Stimulated activated CD8-positive, alpha-beta memory T cell treated with anti-CD3 and anti-CD28 coated beads, Interleukin-12 subunit alpha, Interleukin-12 subunit beta, amount 100 ng/mL, for 4 hours (primary cell): Measurements from ENCODE around the gene SLC8B1.

Experiments used
- DNase-seq: peaks from one replicate; pipeline ENCODE4 v3.0.0-alpha.2; 2020; ENCODE audit warnings: low read depth

Gene SLC8B1

DNA sequence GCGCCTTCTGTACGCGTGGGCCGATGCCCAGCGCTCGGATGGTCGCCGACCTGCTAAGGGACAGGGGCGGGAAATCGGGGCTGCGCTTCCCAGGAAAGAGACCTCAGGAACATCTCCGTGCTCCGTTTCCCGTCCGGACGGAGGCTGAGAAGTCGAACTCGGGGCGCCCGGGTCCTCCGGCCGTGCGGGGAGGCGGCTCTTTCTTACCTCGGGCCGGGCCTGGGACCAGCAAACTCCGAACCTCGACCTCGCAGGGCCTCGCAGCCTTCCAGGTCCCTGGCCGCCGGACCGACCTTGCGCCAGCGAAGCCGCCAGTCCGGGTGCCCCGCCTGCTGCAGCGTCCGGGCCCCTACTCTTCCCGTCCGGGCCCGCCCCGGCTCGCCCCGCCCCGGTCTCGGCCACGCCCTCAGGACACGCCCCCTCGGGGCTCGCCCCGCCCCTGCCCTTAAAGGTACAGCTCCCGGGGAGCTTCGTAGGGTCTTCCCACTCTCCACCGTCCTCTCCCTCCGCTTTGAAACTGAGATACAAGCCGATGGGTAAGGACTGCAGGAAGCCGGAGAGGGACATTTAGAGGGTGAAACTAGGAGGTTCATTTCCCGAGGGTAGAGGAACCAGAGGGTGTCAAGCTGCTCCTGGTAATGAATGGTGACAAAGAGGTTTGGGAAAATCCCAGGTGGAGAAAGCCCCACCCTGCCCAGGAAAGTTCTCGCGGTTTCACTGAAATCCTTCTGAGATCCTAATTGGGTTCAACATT is at the start of gene SLC8B1:
TSS of gene SLC8B1 (minus strand) at position 324 of the 754 bp plus-strand sequence. CDS start 2,231 bp downstream, outside the sequence.
- peak; percentile 83 for DNase-seq

DNA sequence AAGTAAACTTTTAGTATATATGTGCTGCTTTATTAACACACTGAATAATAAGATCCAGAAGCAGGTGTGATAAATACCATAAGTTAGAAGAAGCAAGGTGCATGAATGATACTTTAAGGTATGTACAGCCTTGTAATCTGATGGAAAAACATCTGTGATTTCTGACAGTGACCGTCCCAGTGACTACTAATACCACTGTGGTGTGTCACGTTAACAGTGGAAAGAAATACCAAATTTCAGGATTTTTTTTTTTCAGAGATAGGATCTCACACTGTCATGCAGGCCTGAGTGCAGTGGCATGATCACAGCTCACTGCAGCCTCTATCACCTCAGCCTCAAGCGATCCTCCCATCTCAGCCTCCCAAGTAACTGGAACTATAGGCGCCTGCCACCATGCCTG is 47.3 kb upstream of the SLC8B1 start:
- no peak for DNase-seq

DNA sequence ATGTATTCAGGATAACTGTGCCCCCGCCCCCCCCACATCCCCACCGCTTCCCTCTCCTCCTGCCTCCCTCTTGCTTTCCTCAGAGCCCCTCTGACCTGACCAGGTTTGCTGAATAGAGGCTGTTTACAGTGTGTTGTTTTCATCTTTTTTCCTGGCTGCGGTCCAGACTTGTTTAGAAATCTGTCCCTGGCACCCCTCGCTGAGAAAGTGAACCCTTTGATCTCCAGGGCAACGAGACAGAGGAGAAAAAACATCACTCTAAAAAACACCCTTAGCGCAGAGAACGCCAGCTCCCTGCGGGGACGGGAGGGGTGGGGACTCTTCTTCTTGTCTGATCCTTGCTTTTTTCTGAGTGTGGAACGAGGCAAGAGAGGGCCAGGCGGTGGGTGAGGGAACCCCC is 46.3 kb upstream of the SLC8B1 start:
- DNase-seq: no peak

DNA sequence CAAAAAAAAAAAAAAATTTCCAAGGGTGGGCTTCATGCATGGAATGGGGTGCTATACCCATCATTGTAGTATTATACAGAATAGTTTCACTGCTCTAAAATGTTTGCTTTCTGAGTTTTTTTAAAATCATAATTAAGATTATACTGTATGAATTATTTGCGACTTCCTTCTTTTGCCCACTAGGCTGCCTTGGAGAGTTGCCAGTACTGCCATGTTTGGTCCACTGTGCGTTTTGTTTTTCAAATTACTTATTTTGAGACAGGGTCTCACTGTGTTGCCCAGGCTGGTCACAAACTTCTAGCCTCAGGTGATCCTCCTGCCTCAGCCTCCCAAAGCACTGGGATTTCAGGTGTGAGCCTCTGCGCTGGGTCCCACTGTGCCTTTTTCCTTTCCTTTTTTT is 43.4 kb upstream of the SLC8B1 start:
- DNase-seq: no peak

DNA sequence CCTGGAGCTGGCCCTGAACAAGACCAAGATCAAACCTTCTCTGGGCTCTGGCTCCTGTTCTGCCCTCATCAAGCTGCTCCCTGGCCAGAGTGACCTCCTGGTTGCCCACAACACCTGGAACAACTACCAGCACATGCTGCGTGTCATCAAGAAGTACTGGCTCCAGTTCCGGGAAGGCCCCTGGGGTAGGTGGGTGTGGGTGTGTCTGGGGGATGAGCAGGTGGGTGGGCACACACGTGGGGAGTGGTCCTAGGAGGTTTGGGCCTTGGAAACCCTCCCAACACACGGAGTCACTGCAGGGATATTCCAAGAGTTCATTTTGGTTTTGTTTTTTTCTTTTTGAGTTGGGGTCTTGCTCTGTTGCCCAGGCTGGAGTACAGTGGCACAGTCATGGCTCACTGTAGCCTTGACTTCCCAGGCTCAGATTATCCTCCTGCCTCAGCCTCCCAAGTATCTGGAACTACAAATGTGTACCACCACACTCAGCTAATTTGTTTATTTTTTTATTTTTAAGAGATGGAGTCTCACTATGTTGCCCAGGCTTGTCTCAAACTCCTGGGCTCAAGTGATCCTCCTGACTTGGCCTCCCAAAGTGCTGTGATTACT is 40.0 kb upstream of the SLC8B1 start:
- no peak for DNase-seq

DNA sequence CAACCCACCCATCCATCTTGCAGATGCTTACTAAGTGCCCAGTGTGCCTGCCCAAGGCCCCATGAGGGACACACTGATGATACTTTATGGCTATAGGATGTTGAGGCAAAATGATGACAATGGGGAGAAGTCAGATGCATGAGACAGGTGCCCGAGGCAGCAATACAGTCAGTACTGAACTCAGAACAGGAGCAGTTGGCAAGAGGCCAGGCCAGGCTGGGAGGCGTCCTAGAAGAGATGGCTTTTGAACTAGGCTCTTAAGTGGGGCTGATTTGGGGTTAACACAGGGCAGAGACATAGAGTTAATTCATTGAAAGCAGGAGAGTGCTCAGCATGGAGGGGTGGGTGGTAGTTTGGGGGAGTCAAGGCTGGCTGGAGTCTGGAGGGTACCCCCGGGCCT is 39.1 kb upstream of the SLC8B1 start:
- no peak for DNase-seq

DNA sequence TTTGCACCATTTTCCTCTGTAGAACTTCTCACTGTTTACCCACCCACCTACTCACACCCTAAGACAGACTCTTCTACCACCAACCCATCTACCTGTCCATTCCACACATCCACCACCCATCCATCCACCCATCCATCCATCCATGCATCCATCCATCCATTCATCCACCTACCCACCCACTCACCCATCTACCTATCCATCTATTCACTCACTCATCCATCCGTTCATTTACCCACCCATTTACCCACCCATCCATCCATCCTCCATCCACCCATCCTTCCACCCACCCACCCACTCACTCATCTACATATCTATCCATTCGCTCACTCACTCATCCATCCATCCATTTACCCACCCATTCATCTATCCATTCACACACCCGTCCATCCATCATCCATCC is 38.5 kb upstream of the SLC8B1 start:
- DNase-seq: no peak

DNA sequence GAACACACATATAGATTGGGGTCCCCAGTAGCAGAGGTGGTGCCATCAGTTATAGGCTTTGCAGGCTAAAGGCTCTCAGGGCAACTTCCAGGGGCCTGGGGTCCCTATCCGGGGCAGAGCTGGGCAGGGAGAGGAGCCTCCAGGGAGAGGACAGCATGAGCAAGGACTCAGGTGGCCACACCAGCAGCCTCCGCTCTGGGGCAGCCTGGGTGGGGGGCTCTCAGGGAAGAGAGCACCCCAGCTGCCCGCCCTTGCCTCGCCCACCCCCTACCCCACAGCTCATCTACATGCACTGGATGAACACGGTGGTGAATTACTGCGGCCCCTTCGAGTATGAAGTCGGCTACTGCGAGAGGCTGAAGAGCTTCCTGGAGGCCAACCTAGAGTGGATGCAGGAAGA is 37.5 kb upstream of the SLC8B1 start:
- DNase-seq: no peak

DNA sequence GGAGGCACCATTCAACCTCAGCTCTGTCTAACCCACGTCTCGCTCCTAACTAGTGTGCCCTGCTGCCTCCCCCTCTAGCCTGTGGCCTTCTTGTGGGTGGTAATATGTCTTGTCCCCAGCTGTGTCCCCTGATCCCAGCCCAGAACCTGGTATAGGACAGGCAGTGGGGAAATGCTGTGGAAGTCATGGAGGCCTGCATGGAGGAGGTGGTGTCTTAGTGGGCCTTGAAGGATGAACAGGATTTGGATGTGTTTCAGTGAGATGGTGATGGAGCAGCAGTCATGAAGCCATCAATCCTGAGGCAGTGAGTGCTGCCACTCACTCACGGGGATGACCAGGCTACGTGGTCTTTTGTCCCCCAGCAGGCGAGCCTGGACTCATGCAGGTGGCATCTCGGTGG is 36.9 kb upstream of the SLC8B1 start:
- no peak for DNase-seq

DNA sequence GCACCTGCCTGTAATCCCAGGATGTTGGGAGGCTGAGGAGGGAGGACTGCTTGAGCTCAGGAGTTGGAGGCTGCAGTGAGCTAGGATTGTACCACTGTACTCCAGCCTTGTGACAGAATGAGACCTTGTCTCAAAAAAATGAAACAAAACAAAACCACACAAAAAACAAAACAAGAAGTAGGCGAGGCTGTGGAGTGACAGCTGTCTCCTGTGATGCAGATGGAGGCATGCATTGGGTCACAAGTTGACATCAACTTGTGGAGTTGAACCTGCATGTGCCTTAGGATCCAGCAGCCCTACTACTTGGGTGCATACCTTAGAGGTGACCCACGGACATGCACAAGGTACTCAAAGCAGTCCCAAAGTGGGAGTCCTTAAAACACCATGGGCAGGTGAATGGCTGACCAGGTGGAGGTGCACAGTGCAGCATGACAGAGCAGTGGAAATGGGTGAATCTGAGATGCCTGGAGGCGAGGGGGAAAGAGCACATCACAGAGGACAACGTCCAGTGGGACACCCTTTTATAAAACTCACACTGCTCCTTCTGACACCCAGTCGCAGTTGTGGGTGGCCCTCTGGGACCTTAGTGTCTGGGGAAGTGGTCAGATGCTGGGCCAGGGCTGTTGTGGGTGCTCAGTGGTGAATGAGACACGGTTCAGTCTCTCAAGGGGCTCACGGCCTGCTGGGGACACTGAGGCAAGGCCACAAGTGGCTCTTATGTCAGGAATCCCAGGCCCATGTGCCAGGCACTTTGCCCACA is 36.2 kb upstream of the SLC8B1 start:
- no peak for DNase-seq

DNA sequence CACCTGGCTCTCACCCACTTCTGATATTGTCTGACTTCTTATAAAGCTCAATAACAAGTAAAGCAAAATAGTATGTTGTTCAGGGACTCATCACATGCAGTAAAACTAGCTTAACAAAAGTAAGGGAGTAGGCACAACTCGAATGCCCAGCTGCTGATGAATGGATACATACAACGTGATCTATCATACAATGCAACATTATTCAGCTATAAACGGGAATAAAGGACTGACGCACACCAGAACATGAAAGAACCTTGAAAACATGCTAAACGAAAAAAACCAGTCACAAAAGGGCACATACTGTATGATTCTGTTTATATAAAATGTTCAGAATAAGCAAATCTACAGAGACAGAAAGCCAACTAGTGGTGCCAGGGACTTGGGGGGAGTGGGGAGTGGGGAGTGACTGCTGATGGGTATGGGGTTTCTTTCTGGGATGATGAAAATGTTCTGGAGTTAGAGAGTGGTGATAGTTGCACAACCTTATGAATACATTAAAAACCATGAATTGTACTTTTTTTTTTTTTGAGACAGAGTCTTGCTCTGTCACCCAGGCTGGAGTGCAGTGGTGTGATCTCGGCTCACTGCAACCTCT is 34.6 kb upstream of the SLC8B1 start:
- DNase-seq: no peak

DNA sequence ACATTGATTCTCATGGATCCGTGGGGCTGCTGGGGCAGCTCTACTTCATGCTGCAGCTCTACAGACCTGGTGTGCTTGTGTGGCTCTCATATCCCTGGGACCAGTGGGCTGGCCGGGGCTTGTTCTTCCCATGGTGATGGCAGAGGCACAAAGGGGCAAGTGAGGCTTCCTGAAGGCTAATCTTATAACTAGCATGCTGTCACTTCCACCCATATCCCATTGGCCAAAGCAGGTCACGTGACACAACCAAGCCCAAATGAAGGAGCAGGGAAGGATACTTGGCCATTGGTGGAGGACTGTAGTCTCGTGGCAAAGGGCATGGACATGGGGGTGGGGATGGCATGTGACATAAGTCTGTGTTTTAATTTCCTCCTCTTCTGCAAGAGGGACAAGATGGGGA is 33.4 kb upstream of the SLC8B1 start:
- DNase-seq: no peak

DNA sequence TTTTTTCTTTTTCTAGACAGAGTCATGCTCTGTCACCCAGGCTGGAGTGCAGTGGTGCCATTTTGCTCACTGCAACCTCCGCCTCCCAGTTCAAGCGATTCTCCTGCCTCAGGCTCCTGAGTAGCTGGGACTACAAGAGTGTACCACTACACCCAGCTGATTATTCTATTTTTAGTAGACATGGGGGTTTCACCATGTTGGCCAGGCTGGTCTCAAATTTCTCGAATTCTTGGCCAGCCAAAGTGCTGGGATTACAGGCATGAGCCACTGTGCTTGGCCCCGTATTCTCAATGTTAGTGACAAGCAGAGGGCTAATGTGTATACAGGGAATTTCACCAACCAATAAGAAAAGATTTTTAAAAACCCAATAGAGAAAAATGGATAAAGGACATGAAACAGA is 31.9 kb upstream of the SLC8B1 start:
- DNase-seq: no peak

DNA sequence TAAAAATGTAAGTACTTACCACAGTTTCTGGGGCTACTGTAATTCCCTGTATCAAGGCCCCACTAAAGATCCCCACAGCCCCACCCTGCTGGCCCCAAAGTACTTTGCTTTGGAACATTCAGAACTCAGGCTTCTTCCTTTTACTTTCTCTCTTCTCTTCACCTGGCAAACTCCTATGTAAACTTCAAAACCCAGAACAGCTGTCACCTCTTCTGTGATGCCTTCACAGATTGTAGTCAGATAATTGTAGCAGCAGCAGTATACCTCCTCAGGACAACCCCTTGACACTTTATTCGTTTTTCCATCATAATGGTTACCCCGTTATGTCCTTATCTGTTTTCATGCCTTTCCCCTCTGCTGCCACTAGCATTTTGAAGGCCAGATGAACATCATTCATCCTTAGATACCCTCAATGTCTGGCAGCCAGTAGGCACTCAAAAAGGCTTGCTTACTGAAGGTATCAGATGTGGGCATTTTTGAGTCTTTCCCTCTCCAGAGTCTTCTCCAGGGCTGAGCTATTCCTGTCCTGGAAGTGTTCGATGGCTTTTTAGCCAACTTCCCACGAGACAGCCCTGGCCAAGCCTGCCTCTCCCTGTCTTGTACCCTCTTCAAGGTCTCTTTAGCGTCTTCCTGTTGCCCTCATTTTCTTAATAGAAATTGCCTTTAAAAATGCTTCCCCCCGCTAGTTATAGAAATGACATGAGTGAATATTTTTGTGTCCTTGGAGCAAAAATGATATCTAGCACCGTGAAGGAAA is 30.9 kb upstream of the SLC8B1 start:
- DNase-seq: no peak

DNA sequence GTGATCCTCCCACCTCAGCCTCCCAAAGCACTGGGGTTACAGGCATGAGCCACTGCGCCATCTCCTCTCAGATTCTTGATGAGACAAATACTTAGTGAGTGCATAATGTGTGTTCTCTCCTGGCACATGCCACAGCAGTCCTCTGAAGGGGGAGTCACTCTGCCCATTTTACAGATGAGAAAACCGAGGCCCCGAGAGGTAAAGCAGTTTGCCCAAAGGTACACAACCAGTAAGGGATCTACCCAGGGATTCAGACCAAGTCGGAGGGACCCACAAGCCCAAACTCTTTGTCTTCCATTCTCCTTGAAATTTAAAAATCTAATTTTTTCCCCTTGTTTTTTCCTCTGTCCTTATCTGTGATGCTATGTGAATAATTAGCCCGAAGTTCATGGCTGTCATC is 29.8 kb upstream of the SLC8B1 start:
- DNase-seq: no peak

DNA sequence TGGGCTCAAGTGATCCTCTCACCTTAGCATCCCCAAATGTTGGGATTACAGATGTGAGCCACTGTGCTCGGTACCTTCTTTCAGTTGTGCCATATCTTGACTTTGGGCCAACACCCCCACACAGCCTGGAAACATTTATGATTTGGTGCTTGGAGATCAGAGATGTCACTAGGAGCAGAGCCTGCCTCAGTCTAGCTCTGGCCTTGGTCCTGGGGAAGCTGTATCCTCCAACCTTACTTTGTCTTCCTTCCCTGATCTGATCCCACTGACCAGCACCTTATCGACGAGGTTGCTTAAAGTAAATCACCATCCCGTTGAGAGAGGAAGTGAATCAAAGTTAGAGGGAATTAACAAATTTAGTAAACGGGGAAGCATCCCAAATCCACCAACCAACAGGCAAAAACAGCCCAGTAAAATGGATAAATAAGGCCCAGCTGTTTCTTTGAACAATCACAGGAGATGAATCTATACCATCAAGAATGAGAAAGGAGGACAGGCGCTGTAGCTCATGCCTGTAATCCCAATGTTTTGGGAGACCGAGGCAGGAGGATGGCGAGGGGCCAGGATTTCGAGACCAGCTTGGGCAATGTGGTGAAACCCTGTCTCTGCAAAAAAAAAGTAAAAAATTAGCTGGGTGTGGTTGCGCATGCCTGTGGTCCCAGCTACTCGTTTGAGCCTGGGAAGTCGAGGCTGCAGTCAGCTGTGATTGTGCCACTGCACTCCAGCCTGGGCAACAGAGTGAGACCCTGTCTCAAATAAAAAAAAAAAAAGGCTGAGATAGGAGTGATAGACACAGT is 26.9 kb upstream of the SLC8B1 start:
- DNase-seq: no peak

DNA sequence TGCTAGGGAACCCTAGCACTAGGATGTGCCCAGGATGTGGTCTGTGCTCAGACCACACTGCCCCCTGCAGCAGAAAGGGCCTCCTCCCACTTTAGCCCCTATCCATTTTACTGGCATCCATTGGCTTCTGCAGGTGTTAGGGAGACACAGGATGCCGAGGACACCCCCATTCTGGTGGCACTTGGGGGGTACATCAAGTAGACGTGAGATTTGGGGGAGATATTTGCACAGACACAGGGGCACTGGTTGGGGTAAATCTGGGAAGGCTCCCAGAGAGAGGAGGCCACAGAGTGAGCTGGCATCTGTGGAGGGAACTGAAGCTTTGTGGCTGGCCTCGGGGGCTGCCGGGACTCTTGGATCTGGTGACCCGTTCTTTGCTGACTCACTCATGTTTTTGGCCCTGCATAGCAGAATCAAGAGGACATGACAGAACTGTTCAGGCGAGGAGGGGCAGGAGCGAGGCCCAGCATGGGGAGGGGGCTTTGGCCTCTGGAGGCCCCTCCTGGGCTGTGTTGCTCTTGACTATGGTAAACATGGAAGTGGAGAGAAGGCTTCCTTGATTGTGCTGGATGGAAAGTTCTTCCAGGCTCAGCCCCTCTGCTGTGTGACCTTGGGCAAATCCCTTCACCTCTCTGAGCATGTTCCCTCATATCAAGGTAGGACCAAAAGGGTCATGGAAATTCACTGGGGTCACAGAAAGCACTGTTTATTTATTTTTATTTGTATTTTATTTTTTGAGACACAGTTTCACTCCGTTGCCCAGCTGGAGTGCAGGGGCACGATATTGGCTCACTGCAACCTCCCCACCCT is 25.2 kb upstream of the SLC8B1 start:
- no peak for DNase-seq

DNA sequence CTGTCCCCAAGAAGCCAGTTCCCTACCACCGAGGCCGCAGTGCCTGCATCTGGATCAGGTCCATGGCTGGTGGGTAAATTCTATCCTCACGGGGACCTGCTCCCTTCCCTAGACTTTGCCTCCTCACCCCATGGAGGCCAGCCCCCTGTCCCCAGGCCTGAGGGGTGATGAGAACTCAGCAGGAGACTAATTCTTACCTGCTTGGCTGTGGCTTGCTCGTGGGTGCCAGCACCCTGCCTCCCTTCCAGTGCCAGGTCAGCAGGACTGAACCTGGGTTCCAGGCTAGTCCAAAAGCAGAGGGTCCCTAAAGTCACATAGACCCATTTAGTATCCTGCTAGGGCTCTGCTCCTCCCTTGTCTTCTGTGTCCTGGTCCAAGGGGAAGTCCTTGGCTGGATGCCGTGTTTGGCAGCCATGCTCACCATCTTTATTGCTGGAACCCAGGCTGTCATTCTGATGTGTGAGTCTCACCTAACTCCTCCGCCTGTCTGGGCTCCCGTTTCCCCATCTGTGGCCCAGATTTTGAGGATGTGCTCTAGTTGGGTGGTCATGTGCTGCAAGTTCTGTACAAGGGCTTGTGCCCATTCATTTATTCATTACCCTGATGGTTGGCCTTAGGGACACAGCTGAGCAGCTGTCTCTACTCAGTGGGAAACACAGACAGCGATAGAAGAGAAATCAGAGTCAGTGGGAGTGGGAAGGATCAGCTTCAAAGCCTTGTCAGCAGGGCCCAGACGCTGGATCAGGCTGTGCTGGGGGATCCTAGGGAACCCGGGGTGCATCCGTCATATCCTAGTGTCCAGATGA is 24.4 kb upstream of the SLC8B1 start:
- DNase-seq: no peak

DNA sequence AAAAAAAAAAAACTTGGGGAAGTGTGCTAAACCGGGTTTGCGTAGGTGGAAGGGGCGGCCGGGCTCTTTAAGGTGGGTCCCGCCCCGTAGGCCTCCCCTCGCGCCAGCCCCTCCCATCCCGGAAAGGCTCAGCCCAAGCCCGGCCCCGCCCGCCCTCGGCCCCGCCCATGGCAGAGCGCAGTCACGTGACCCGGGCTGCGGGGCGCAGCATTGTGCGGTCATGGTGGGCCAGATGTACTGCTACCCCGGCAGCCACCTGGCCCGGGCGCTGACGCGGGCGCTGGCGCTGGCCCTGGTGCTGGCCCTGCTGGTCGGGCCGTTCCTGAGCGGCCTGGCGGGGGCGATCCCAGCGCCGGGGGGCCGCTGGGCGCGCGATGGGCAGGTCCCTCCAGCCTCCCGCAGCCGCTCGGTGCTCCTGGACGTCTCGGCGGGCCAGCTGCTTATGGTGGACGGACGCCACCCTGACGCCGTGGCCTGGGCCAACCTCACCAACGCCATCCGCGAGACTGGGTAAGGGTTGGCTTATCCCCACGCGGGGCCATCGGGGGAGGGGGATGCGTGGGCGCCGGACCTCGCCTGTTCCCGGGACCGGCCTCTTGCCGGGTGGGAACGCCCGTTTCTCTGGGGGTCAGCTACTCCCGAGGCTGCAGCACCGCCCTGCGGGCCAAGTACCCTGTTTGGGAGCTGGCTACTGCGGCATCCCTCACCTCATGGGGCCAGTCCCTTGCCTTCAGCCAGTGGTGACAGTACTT is 23.6 kb upstream of the SLC8B1 start, which contains the start of gene PLBD2:
TSS of gene PLBD2 (plus strand) at position 207 of the 752 bp plus-strand sequence. CDS start at position 221, 14 bp downstream.
- peak; percentile 91 for DNase-seq
